Heart right ventricle (tissue), 16 donors: Measurements from ENCODE around the gene SMAD3. TPM values are rescaled to one million over a fixed set of nuclear protein-coding genes. Genes with fewer than 3 reads are reported as not detected.

Experiments used
- ATAC-seq, 8 donors: fragments of 200-7000 bp; cut with Tn5 transposase; one replicate each; pipeline ENCODE4 v1.9.1; 2020; ENCODE audit warnings: mild to moderate bottlenecking in 8 of 8, moderate library complexity in 8 of 8, moderate number of reproducible peaks in 1 of 8
- DNase-seq, 2 donors: peaks; one replicate each; pipeline ENCODE4 v3.0.0-alpha.2; 2020
- H3K27ac ChIP-seq, 10 donors: fragments of 200-600 bp; sonication (generic) in 2 of 10; one replicate each; pipeline versions ENCODE4 v1.5.0 to v1.8.0; 2020 to 2022; ENCODE audit warnings: mild to moderate bottlenecking in 3 of 10
- H3K27me3 ChIP-seq, 7 donors: fragments of 200-600 bp; one replicate each; pipeline ENCODE4 v1.8.0; 2021 to 2022; ENCODE audit warnings: mild to moderate bottlenecking in 2 of 7
- H3K36me3 ChIP-seq, 9 donors: fragments of 200-600 bp; sonication (generic) in 1 of 9; one replicate each; pipeline versions ENCODE4 v1.5.0 to v1.8.0; 2020 to 2022; ENCODE audit warnings: mild to moderate bottlenecking in 2 of 9
- H3K4me1 ChIP-seq, 9 donors: fragments of 200-600 bp; sonication (generic) in 1 of 9; one replicate each; pipeline versions ENCODE4 v1.5.0 to v1.8.0; 2020 to 2022; ENCODE audit warnings: mild to moderate bottlenecking in 4 of 9
- H3K4me3 ChIP-seq, 10 donors: fragments of 200-600 bp; sonication (generic) in 2 of 10; one replicate each; pipeline versions ENCODE4 v1.5.0 to v1.8.0; 2020 to 2022; ENCODE audit warnings: mild to moderate bottlenecking in 7 of 10, moderate library complexity in 2 of 10
- H3K9me3 ChIP-seq, 11 donors: fragments of 200-600 bp in 10 of 11; sonication (generic) in 2 of 11; one replicate each; pipeline versions ENCODE4 v1.5.0 to v1.8.0; 2013 to 2022; ENCODE audit warnings: mild to moderate bottlenecking in 2 of 11, control low read depth in 1 of 11, moderate library complexity in 1 of 11
- CTCF ChIP-seq, 9 donors: fragments of 200-600 bp; sonication (generic) in 2 of 9; IDR thresholded peaks; one replicate each; pipeline versions ENCODE4 v1.5.0 to v1.8.0; 2021 to 2022; ENCODE audit warnings: antibody characterized with exemption in 9 of 9, mild to moderate bottlenecking in 5 of 9, moderate library complexity in 1 of 9
- WGBS, 2 donors: extraction: QIAGEN DNeasy Blood & Tissue Kit; methylation state at CpG; one replicate each; pipeline ENCODE4 v1.1.7; 2013; ENCODE audit warnings: inconsistent platforms in 1 of 2; 5-methylcytosine and 5-hydroxymethylcytosine counted together
- intact Hi-C, 10 donors: fragments of 100-400 bp; cut with DNase I; formaldehyde crosslinking; loops; one replicate each; pipeline versions ENCODE4 v1.11.1 to v1.14.2; 2022
- polyA plus RNA-seq, 2 donors: library from polyadenylated mRNA; stranded (reverse); fragments of 200-250 nt; gene quantifications; one replicate each; pipeline ENCODE4 v1.2.3, GENCODE V29; 2013
- total RNA-seq, 10 donors: library from RNA; stranded (reverse); fragmentation: NEBNext Ultra II Directional in 3 of 10; extraction: Animal tissue kit (Norgen Biotek cat#: 25700) in 3 of 10; gene quantifications; one replicate each; pipeline versions ENCODE4 v1.2.1 to v1.2.4, GENCODE V29; 2021 to 2023
- donor health status: Arrhythmogenic right ventricular cardiomyopathy.
- donor health status: ischemic (EF 13 %, LVEDD 7.1; RV severe dilation, severe dysfunction).
- donor health status: healthy with polysubstance abuse.
- donor health status: DM: no; HTN: yes; CAD: no.
- donor health status: DM: no; HTN: no; CAD: no.
- donor health status: ischemic (EF 25% LVEDD 6.9; RV normal size, moderate dysfunction).
- donor health status: ischemic (EF 25% LVEDD 5.7; RV mildly dilated, moderate dysfunction).
- donor health status: healthy.
- donor health status: DM: yes; HTN: yes; CAD: no.
- donor health status: Ischemic cardiomyopathy.
- donor health status: ischemic (EF 35%, LVEDD 5.7; RV mildly dilated, moderate dysfunction).
- donor health status: nonischemic (EF 11% LVEDD 7.7; RV severe dilation, severe dysfunction).
- donor health status: DM: yes; HTN: yes; CAD: no.
- donor health status: PGD.
- donor health status: ischemic (EF 29% LVEDD 5.4; RV normal size, mild dysfunction).
- donor health status: nonischemic (EF 23%, LVEDD 6.1; RV moderate dilation, normal function).

The SMAD3 gene
- total and polyA plus RNA-seq, 12 donors, result 6.2 to 44.8 (median 15.5) TPM

- H3K4me1 ChIP-seq, result peaks cover 12 to 100% (median 77%) of the 10 kb centered on the region in 9 donors
- WGBS, 2 donors, result 47 to 54% methylated on average over 6 of the region's 6 CpGs
- no peaks in the 10 kb centered on the region for H3K36me3 ChIP-seq
- peak overlapping the region in 3 of 10 donors; percentile 43 to 82 (median 55) for H3K27ac ChIP-seq
- H3K27me3 ChIP-seq, result no peaks in the 10 kb centered on the region
- intact Hi-C loops, result loop anchor here in 1 of 10 donors (5.0 kb wide), 1 partner anchor 40 kb away; no protein-coding TSS in a partner anchor
- H3K4me3 ChIP-seq, result no peak overlapping the region
- no peaks in the 10 kb centered on the region for H3K9me3 ChIP-seq
- peak in 2 of 8 donors; percentile 32 to 54 for ATAC-seq
- TF ChIP-seq CTCF (IDR thresholded peaks at IDR 0.05), result no peak
- DNase-seq, result no peak
Measured at GRCh38 chr15:67142767-67143100, 77.3 kb downstream of the SMAD3 start.

GRCh38 chr15:67143646-67144045 is 78.2 kb downstream of the SMAD3 start:
- H3K27me3 ChIP-seq, result no peaks in the 10 kb centered on the region
- no peak for ATAC-seq
- WGBS, 2 donors, result 97 to 100% methylated on average over 6 of the region's 6 CpGs
- no peaks in the 10 kb centered on the region for H3K9me3 ChIP-seq
- H3K36me3 ChIP-seq, result no peaks in the 10 kb centered on the region
- intact Hi-C loops, result loop anchor here in 1 of 10 donors (5.0 kb wide), 1 partner anchor 41 kb away; no protein-coding TSS in a partner anchor
- no peak for DNase-seq
- peaks cover 12 to 100% (median 79%) of the 10 kb centered on the region in 9 donors for H3K4me1 ChIP-seq
- H3K27ac ChIP-seq, result peak overlapping the region in 1 of 10 donors; percentile 82
- no peak overlapping the region for H3K4me3 ChIP-seq
- TF ChIP-seq CTCF (IDR thresholded peaks at IDR 0.05), result no peak

GRCh38 chr15:67144609-67145311 is 79.4 kb downstream of the SMAD3 start:
- Histone ChIP-seq H3K27ac (peak overlapping the region in 3 of 10 donors; percentile 6 to 86 (median 82)), H3K4me1 (peaks cover 12 to 100% (median 76%) of the 10 kb centered on the region in 9 donors), H3K36me3 (no peaks in the 10 kb centered on the region), H3K27me3 (no peaks in the 10 kb centered on the region), H3K4me3 (no peak overlapping the region), H3K9me3 (no peaks in the 10 kb centered on the region)
- intact Hi-C loops, result loop anchor here in 3 of 10 donors (5.0 kb wide), 3 partner anchors 37 to 77 kb away; partner anchors contain the start of gene SMAD3 (in 1 of the 3)
- peak in 1 of 8 donors; percentile 6 for ATAC-seq
- TF ChIP-seq CTCF (IDR thresholded peaks at IDR 0.05), result no peak
- 73 to 76% methylated on average over 7 of the region's 7 CpGs for WGBS, 2 donors
- no peak for DNase-seq

- DNase-seq, result no peak
- no peaks in the 10 kb centered on the region for H3K27me3 ChIP-seq
- WGBS, 2 donors, result 89 to 92% methylated on average over 4 of the region's 4 CpGs
- no peak for TF ChIP-seq CTCF (IDR thresholded peaks at IDR 0.05)
- no peak overlapping the region for H3K4me3 ChIP-seq
- peaks cover 17 to 100% (median 76%) of the 10 kb centered on the region in 9 donors for H3K4me1 ChIP-seq
- H3K27ac ChIP-seq, result peak overlapping the region in 5 of 10 donors; percentile 6 to 86 (median 75)
- ATAC-seq, result no peak
- H3K36me3 ChIP-seq, result no peaks in the 10 kb centered on the region
- intact Hi-C loops, result loop anchor here in 2 of 10 donors (5.0 kb wide), 2 partner anchors 38 to 78 kb away; partner anchors contain the start of gene SMAD3 (in 1 of the 2)
- H3K9me3 ChIP-seq, result no peaks in the 10 kb centered on the region
Measured at GRCh38 chr15:67145312-67145610, 79.9 kb downstream of the SMAD3 start.
